Mucosa of descending colon (tissue), 3 donors: Measurements from ENCODE around the gene SLC25A23. TPM values are rescaled to one million over a fixed set of nuclear protein-coding genes. Genes with fewer than 3 reads are reported as not detected.

Experiments
- ATAC-seq: fragments of 200-7000 bp; cut with Tn5 transposase; one replicate; pipeline ENCODE4 v1.9.1; 2020; ENCODE audit warnings: mild to moderate bottlenecking, moderate library complexity
- DNase-seq, 3 donors: peaks; one replicate each; pipeline ENCODE4 v3.0.0-alpha.2; 2020
- H3K36me3 ChIP-seq: fragments of 200-600 bp; one replicate; pipeline ENCODE4 v1.8.0; 2021; ENCODE audit warnings: low read depth, mild to moderate bottlenecking
- H3K4me1 ChIP-seq: fragments of 200-600 bp; one replicate; pipeline ENCODE4 v1.8.0; 2021; ENCODE audit warnings: low read depth, mild to moderate bottlenecking
- H3K4me3 ChIP-seq: fragments of 200-600 bp; one replicate; pipeline ENCODE4 v1.8.0; 2021; ENCODE audit warnings: mild to moderate bottlenecking
- H3K9me3 ChIP-seq: fragments of 200-600 bp; one replicate; pipeline ENCODE4 v1.8.0; 2021; ENCODE audit warnings: mild to moderate bottlenecking
- CTCF ChIP-seq: fragments of 200-600 bp; IDR thresholded peaks from one replicate; pipeline ENCODE4 v1.8.0; 2022; ENCODE audit warnings: antibody characterized with exemption, mild to moderate bottlenecking
- intact Hi-C, 2 donors: fragments of 100-400 bp; cut with DNase I in 1 of 2; cut with micrococcal nuclease in 1 of 2; formaldehyde crosslinking; loops; one replicate each; pipeline versions ENCODE4 v1.11.0 to v1.11.1; 2022; cut with DNase I, micrococcal nuclease
- total RNA-seq, 3 donors: library from RNA; stranded (reverse); fragmentation: NEBNext Ultra II Directional in 2 of 3; extraction: Animal tissue kit (Norgen Biotek cat#: 25700) in 2 of 3; gene quantifications; one replicate each; pipeline versions ENCODE4 v1.2.1 to v1.2.4, GENCODE V29; 2021 to 2023
- donor health status: DM: no; HTN: no; CAD: no; lungs with moderate emphysema.
- donor health status: DM: no; HTN: no; CAD: no.
- donor health status: DM: no; HTN: yes; CAD: no.

SLC25A23 gene
- total RNA-seq, 3 donors from 2014 or later: 106 to 181 (median 116) TPM

DNA sequence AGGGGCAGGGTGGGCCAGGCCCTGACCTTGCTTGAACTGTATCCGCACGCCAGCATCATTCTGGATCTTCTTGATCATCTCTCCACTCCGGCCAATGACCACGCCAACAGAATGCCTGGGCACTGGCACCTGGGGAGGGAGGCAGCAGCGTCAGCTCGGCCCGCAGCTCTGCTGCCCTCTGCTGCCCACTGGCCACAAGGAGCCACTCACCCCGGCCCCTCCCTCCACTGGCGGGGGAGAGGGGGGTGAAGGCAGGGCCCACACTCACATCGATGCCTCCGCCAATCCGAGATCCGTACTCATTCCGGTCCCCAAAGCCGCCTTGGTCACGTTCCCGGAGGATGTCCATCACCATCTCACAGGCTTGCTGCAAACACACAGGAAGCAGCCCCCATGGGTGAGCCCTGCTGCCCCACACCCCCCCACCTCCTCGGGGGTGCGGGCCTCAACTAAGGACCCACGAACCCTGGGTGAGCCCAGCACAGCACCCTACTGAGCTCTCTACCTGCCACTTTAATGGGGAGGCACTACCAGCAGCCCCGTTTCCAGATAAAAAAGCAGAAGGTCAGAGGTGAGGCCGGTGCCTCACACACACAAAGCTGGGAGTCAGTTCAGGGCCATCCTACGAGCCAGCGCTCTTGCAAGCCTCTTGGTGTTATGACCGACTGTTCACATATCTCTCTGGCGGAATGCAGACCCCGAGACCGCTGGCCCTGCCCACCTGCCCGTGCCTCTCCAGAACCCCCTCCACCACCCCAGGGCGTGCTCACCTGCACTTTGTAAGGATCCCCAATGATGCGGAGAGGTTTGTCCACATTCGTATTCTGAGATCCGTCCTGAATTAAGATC lies 41.7 kb downstream of the SLC25A23 start:
- DNase-seq (peak in 2 of 3 donors; percentile 38 to 47), ATAC-seq (peak; percentile 62)
- intact Hi-C loops: no loop called here
- Histone ChIP-seq H3K4me3 (no peak overlapping the region), H3K36me3 (peaks cover 30% of the 10 kb centered on the region), H3K4me1 (peaks cover 5% of the 10 kb centered on the region), H3K9me3 (no peaks in the 10 kb centered on the region)
- no peak for TF ChIP-seq CTCF

DNA sequence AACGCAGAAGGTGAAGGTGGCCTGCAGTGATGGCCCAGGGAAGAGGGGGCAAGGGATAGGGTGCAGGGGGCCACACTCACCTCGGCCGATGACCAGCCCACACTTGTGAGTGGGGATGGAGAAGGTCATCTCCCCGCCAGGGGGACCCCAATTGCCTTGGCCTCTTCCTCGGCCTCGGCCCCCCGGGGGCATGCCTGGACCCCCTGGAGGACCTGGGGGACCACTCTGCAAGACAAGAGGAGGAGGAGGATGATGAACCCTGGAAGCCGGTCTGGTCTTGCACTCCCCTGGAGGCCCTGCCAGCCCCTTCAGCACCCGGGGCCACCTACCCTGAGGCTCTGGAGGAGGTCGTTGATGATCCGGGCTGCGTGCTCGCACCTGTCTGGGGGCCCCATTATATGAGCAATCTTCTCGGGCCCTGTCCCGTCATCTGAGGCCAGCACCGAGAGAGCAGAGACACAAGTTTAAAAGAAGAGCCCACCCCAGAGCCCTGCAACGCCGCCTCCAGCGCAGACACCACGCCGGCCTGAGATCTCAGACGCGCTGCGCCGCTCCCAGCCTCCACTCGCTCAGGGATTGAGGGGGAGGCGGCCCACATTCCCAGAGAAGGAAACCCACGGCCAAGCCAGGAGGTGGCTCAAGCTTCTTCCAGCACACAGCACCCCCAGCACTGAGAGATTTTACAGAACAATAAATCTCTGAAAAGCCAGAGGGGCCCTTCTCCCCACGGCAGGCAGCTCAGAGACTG lies 42.8 kb downstream of the SLC25A23 start:
- no peaks in the 10 kb centered on the region for H3K9me3 ChIP-seq
- H3K36me3 ChIP-seq: peaks cover 30% of the 10 kb centered on the region
- no peaks in the 10 kb centered on the region for H3K4me1 ChIP-seq
- no peak for ATAC-seq
- no peak overlapping the region for H3K4me3 ChIP-seq
- intact Hi-C loops: no loop called here
- TF ChIP-seq CTCF: no peak
- DNase-seq: no peak

- ATAC-seq (no peak), DNase-seq (no peak)
- Histone ChIP-seq H3K9me3 (no peaks in the 10 kb centered on the region), H3K36me3 (peaks cover 30% of the 10 kb centered on the region), H3K4me1 (no peaks in the 10 kb centered on the region), H3K4me3 (no peak overlapping the region)
- intact Hi-C loops: no loop called here
- TF ChIP-seq CTCF: no peak
Observed at GRCh38 chr19:6415591-6416190, 43.9 kb downstream of the SLC25A23 start.

GRCh38 chr19:6414793-6415590 lies 44.6 kb downstream of the SLC25A23 start:
- H3K4me3 ChIP-seq: no peak overlapping the region
- peaks cover 25% of the 10 kb centered on the region for H3K36me3 ChIP-seq
- no peaks in the 10 kb centered on the region for H3K9me3 ChIP-seq
- ATAC-seq (no peak), DNase-seq (no peak)
- TF ChIP-seq CTCF: no peak
- intact Hi-C loops: no loop called here
- no peaks in the 10 kb centered on the region for H3K4me1 ChIP-seq
